Peyer's patch (tissue), 4 donors: ENCODE data around the gene GALNT17.

Experiments used
- POLR2A ChIP-seq, 2 donors: fragments of 450-650 bp; IDR thresholded peaks; one replicate each; pipeline ENCODE4 v1.5.1; 2017; ENCODE audit warnings: antibody characterized with exemption in 2 of 2, mild to moderate bottlenecking in 2 of 2, moderate library complexity in 2 of 2
- TF ChIP-seq, protein P1 (sequence below), 6 experiments: fragments of 450-650 bp in 4 of 6; fragments of 200-600 bp in 2 of 6; sonication (generic) in 1 of 6; IDR thresholded peaks; one replicate each; pipeline ENCODE4 v1.5.1; 2017 to 2019; ENCODE audit warnings: antibody characterized with exemption in 6 of 6, mild to moderate bottlenecking in 3 of 6, moderate library complexity in 1 of 6

DNA sequence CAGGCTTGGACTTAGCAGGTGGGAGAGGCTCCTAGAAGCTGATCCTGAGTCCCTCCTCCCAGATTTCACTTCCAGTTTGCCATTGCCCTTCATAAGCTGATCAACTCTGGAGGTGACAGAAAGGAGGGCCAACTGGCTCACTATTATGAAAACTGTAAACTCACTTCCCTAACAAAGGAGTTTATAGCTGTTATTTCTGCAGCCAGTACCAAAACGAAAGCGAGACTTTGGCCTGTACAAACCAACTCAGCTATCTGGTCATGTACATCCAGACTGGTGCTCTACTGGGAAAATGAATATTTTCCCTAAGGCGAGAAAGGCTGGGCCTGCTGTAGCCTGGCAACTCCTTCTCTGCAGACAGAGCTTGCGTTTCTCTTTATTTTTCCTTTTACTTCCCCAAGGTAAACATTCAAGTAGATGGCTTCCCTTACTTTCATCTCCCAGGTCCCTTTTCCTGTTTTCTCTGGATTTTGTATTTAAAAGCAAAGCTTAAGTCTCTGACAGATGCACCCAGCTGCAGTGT, 54.7 kb downstream of the GALNT17 start:
- TF ChIP-seq, protein P1, sequence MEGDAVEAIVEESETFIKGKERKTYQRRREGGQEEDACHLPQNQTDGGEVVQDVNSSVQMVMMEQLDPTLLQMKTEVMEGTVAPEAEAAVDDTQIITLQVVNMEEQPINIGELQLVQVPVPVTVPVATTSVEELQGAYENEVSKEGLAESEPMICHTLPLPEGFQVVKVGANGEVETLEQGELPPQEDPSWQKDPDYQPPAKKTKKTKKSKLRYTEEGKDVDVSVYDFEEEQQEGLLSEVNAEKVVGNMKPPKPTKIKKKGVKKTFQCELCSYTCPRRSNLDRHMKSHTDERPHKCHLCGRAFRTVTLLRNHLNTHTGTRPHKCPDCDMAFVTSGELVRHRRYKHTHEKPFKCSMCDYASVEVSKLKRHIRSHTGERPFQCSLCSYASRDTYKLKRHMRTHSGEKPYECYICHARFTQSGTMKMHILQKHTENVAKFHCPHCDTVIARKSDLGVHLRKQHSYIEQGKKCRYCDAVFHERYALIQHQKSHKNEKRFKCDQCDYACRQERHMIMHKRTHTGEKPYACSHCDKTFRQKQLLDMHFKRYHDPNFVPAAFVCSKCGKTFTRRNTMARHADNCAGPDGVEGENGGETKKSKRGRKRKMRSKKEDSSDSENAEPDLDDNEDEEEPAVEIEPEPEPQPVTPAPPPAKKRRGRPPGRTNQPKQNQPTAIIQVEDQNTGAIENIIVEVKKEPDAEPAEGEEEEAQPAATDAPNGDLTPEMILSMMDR (IDR thresholded peaks at IDR 0.05) = no peak
- TF ChIP-seq POLR2A (IDR thresholded peaks at IDR 0.05) = no peak
